ENCODE results near the gene LAMA3.

Gene LAMA3

GRCh38 chr18:23752796-23753195 is 63.5 kb downstream of the LAMA3 start:
- TF ChIP-seq CTCF (IDR thresholded peaks at IDR 0.05) = no peak
- no peak overlapping the region for H3K4me3 ChIP-seq
- intact Hi-C loops (cut with DNase I; ENCODE audit: low total_unique reads) = no loop called here
- no peak for DNase-seq
- no peaks in the 10 kb centered on the region for H3K27me3 ChIP-seq
- H3K4me1 ChIP-seq = no peaks in the 10 kb centered on the region
- H3K9me3 ChIP-seq = no peaks in the 10 kb centered on the region
- no peaks in the 10 kb centered on the region for H3K36me3 ChIP-seq
- H3K27ac ChIP-seq = no peak overlapping the region

DNA sequence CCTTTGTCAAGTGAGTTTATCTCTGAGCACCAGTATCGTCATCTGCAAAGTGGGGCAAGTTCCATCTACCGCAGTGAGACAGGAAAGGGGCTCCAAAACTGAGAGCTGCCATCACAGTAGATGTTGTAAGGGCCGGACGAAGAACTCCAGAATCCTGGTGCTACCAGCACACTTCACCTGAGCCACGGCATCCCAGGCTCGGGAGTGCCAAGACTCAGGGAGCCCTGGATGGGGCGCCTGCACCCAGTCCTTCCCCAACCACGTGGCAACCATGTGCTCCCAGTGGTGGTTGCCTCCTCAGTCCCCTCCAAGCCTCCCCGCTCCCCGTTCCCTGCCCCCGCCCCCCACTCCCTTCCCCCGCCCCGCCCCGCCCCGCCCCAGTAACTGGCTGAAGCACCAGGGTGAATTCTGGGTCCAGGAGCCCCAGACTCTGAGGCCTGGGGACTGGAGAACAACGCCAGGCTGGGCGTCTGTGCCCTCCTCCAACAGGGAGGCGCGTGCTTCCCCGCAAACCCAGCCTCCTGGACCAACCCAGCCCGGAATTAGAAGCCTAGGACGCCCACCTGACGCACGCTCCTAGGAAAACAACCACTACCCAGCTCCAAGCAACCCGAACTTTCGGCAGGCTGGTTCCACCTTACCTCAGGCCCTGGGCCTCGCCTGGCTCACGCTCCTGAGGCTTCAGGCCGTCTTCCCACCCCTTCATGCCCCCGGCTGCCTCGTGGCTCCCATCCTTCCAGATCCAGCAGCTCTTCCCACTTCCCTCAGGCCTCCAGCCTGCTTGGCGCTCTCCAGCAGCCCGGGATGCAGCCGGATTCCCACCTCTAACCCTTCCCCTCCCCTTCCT is 67.6 kb downstream of the LAMA3 start:
- no peak overlapping the region for H3K27ac ChIP-seq
- no peak for TF ChIP-seq CTCF (IDR thresholded peaks at IDR 0.05)
- no peaks in the 10 kb centered on the region for H3K4me1 ChIP-seq
- no peaks in the 10 kb centered on the region for H3K27me3 ChIP-seq
- H3K36me3 ChIP-seq = no peaks in the 10 kb centered on the region
- H3K9me3 ChIP-seq = no peaks in the 10 kb centered on the region
- H3K4me3 ChIP-seq = no peak overlapping the region
- DNase-seq = no peak
- intact Hi-C loops (cut with DNase I; ENCODE audit: low total_unique reads) = no loop called here

- intact Hi-C loops (cut with DNase I; ENCODE audit: low total_unique reads) = no loop called here
- Histone ChIP-seq H3K9me3 (no peaks in the 10 kb centered on the region), H3K36me3 (no peaks in the 10 kb centered on the region), H3K4me3 (no peak overlapping the region), H3K27ac (no peak overlapping the region), H3K4me1 (no peaks in the 10 kb centered on the region), H3K27me3 (no peaks in the 10 kb centered on the region)
- TF ChIP-seq CTCF (IDR thresholded peaks at IDR 0.05) = no peak
- DNase-seq = no peak
These were observed 68.1 kb downstream of the LAMA3 start for GRCh38 chr18:23757437-23757733.

GRCh38 chr18:23758281-23758680 is 69.0 kb downstream of the LAMA3 start:
- H3K9me3 ChIP-seq = no peaks in the 10 kb centered on the region
- no peak overlapping the region for H3K4me3 ChIP-seq
- no peaks in the 10 kb centered on the region for H3K36me3 ChIP-seq
- intact Hi-C loops (cut with DNase I; ENCODE audit: low total_unique reads) = no loop called here
- H3K27ac ChIP-seq = no peak overlapping the region
- H3K4me1 ChIP-seq = no peaks in the 10 kb centered on the region
- DNase-seq = no peak
- no peaks in the 10 kb centered on the region for H3K27me3 ChIP-seq
- TF ChIP-seq CTCF (IDR thresholded peaks at IDR 0.05) = no peak

- no peak for DNase-seq
- TF ChIP-seq CTCF (IDR thresholded peaks at IDR 0.05) = no peak
- H3K4me3 ChIP-seq = no peak overlapping the region
- no peaks in the 10 kb centered on the region for H3K36me3 ChIP-seq
- intact Hi-C loops (cut with DNase I; ENCODE audit: low total_unique reads) = no loop called here
- H3K9me3 ChIP-seq = no peaks in the 10 kb centered on the region
- H3K27ac ChIP-seq = no peak overlapping the region
- no peaks in the 10 kb centered on the region for H3K27me3 ChIP-seq
- H3K4me1 ChIP-seq = no peaks in the 10 kb centered on the region
These were observed 72.7 kb downstream of the LAMA3 start for GRCh38 chr18:23761941-23762340.

- TF ChIP-seq CTCF (IDR thresholded peaks at IDR 0.05) = no peak
- no peaks in the 10 kb centered on the region for H3K27me3 ChIP-seq
- intact Hi-C loops (cut with DNase I; ENCODE audit: low total_unique reads) = no loop called here
- H3K9me3 ChIP-seq = no peaks in the 10 kb centered on the region
- no peaks in the 10 kb centered on the region for H3K36me3 ChIP-seq
- H3K4me1 ChIP-seq = no peaks in the 10 kb centered on the region
- H3K27ac ChIP-seq = no peak overlapping the region
- no peak overlapping the region for H3K4me3 ChIP-seq
- no peak for DNase-seq
These were observed 74.1 kb downstream of the LAMA3 start for GRCh38 chr18:23763343-23763742.
